WERI-Rb-1 (cell line): ENCODE measurements around the gene RUNX2.

Experiments used
- DNase-seq: peaks from one replicate; pipeline ENCODE4 v3.0.0-alpha.2; 2020
- H3K27ac ChIP-seq: fragments of 250-450 bp; sonication (Bioruptor Pico); 2 replicates; pipeline ENCODE4 v1.5.1; 2020; ENCODE audit warnings: mild to moderate bottlenecking, moderate library complexity
- H3K27me3 ChIP-seq: fragments of 250-450 bp; sonication (Bioruptor Pico); 2 replicates; pipeline ENCODE4 v1.5.1; 2021; ENCODE audit warnings: mild to moderate bottlenecking, low read depth, moderate library complexity; ENCODE audit not compliant: insufficient read depth, severe bottlenecking
- H3K36me3 ChIP-seq: fragments of 250-450 bp; sonication (Bioruptor Pico); 2 replicates; pipeline ENCODE4 v1.5.1; 2020; ENCODE audit warnings: mild to moderate bottlenecking, moderate library complexity
- H3K4me3 ChIP-seq: 2 replicates; pipeline ENCODE4 v1.5.1; 2011; ENCODE audit warnings: low read depth, mild to moderate bottlenecking, control low read depth, low read length
- H3K9me3 ChIP-seq: fragments of 250-450 bp; sonication (Bioruptor Pico); 2 replicates; pipeline ENCODE4 v1.5.1; 2021; ENCODE audit warnings: mild to moderate bottlenecking, moderate library complexity; ENCODE audit not compliant: severe bottlenecking
- TF ChIP-seq, protein P1 (sequence below): IDR thresholded peaks from 2 replicates; pipeline ENCODE4 v1.5.1; 2011; ENCODE audit warnings: low read depth, mild to moderate bottlenecking, control low read depth, inconsistent platforms, low read length

RUNX2 gene

DNA sequence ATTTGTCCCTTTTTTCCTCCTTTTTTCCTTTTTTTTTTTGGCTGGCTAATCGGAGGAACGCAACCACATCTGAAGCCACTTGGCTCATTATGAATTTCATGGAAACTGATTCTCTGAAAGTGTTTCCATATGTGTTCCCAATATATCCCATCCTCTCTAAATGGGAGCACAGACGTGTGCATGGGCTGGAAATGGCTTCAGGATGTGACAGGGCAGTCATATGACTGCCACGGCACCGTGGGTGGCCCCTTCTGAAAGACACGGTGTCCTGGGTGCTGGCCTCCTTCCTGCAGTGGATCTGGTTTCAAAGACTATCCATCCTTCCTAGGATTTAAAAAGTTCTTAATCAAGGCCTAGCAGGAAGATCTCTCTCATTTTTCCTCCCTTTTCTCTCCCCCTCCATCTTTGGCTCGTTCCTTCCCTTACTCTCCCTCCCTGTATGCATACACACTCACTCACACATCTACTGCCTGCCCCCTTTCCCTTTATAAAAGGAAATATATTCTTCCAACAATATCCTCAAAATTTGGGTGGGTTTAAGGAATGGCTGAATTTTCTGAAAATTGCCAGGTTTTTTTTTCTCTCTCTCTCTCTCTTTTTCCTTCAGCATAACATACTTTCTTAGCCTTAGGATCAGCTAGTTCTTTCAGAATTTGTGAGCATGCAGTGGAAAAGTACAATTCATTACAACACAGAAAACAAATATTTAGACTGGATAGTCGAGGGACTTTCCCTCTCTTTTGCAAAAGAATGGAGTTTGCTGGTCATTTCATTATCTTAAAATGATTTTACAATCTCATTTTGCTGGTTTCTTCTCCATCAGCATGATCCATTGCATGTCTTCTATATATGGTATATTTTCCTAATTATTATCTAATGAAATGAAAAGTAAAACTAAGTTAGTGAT is 210.8 kb downstream of the RUNX2 start:
- H3K27ac ChIP-seq = no peak overlapping the region
- TF ChIP-seq, protein P1, sequence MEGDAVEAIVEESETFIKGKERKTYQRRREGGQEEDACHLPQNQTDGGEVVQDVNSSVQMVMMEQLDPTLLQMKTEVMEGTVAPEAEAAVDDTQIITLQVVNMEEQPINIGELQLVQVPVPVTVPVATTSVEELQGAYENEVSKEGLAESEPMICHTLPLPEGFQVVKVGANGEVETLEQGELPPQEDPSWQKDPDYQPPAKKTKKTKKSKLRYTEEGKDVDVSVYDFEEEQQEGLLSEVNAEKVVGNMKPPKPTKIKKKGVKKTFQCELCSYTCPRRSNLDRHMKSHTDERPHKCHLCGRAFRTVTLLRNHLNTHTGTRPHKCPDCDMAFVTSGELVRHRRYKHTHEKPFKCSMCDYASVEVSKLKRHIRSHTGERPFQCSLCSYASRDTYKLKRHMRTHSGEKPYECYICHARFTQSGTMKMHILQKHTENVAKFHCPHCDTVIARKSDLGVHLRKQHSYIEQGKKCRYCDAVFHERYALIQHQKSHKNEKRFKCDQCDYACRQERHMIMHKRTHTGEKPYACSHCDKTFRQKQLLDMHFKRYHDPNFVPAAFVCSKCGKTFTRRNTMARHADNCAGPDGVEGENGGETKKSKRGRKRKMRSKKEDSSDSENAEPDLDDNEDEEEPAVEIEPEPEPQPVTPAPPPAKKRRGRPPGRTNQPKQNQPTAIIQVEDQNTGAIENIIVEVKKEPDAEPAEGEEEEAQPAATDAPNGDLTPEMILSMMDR = no peak

DNA sequence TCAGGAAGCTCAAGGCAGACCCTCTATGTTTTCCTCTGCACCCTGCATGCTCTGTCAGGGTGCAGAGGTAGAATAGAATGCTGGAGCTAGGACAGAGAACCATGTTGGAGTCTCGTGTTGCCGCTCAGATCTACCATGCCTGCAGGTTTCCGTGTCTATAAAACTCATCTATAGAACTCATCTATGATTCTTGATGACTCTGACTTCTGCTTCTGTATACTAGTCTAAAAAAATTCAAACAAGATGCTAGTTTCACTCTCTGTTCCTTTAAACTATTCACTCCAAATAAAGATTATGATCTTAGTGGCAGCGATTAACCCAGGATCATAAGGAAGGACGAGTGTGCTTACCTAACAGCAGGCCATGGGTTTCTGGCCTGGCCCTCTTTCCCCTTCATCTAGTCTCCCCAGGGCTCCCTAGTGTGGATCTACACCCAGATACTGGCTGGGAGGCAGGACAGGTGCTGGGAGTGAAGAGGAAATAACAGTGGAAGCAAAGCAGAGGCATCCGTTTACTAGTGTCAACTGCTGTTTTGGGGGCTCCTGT is 212.3 kb downstream of the RUNX2 start:
- no peaks in the 10 kb centered on the region for H3K36me3 ChIP-seq
- TF ChIP-seq, protein P1 = no peak
- no peak for DNase-seq

More for the DNA sequence above, 210.8 kb downstream of the RUNX2 start:
- no peak for DNase-seq
- no peak overlapping the region for H3K4me3 ChIP-seq
- no peaks in the 10 kb centered on the region for H3K27me3 ChIP-seq
- H3K36me3 ChIP-seq = no peaks in the 10 kb centered on the region
- H3K9me3 ChIP-seq = no peaks in the 10 kb centered on the region

DNA sequence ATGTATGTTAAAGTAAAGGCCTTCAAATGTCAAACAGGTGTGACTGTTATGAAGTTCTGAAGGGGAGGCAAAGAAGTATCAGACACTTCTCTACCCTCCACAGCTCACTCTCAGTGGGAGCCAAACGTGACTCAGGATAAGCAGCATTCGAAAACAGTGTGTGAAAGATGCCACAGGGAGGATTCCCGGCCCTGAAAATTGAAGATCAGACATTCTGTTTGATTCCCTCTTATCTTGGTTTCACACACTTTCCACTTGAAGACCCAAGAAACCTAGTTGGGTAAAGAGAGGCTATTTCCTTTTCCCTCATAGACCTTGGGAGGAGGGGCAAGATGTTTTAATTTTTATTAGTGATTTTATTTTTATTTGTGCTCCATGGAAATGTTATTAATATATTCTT is 213.8 kb downstream of the RUNX2 start:
- no peaks in the 10 kb centered on the region for H3K36me3 ChIP-seq
- no peak for DNase-seq
- H3K9me3 ChIP-seq = no peaks in the 10 kb centered on the region
- H3K27ac ChIP-seq = no peak overlapping the region
- H3K4me3 ChIP-seq = no peak overlapping the region
- TF ChIP-seq, protein P1 = no peak
- H3K27me3 ChIP-seq = no peaks in the 10 kb centered on the region

More for the DNA sequence above, 212.3 kb downstream of the RUNX2 start:
- Histone ChIP-seq H3K27me3 (no peaks in the 10 kb centered on the region), H3K4me3 (no peak overlapping the region), H3K9me3 (no peaks in the 10 kb centered on the region), H3K27ac (no peak overlapping the region)

DNA sequence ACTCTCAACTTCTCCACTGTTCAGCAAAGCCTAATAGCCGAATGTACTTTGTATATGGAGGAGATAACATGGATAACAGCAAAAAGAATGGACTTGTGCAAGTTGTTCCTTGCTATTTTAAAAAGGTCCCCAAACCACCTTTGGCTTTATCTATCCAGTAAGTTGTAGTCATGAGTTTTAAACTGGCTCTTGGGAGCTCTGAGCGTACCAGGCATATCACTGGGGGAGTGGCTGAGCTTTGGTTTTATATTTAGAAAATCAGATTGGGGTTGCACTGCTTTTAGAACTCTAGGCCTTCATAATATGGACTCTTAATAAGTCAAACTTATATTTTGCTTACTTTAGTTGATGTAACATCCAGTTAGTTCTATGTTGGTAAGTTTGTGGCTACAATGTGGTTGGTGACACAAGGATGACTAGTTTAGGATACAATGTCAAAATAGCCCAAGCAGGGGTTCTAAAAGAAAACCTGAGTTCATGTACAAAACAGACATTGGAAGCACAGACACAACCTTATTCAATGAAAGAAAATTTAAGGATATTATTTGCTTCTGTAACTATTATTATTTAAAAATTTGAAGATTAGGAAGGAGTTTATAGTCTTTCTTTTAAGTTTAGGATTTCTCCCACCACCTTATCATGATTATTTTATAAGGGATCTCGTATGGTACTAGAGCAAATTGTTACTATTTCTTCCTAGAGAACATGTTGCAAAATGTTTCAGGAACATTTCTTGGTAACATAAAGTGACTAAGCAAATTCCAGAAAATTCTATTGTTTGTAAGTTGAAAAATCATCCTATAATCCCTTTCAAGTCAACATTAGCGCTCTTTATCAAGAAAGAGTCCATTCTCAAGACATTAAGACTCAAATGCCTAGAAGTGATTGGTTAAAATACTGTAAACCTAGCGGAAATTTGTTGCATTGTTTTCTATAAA is 215.4 kb downstream of the RUNX2 start:
- Histone ChIP-seq H3K4me3 (no peak overlapping the region), H3K36me3 (no peaks in the 10 kb centered on the region), H3K9me3 (no peaks in the 10 kb centered on the region), H3K27me3 (no peaks in the 10 kb centered on the region), H3K27ac (no peak overlapping the region)
- no peak for DNase-seq
- TF ChIP-seq, protein P1 = no peak

DNA sequence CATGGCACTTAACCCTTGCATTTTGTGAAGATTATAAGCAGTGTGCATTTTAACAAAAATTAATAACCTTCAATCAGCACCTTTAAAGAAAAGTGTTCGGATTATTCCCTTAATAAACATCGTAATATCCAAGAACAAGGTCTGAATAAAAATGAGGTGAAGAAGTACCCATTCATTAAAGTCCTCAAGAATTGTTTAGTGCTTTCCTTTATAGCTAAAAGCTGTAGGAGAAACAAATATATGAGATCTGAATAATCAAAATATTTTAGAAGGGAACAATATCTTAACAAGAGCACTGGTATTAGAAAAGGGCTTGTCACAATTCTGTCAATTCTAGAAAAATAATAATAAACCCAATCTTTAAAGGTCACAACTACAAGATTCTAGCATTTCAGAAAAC is 217.3 kb downstream of the RUNX2 start:
- no peak overlapping the region for H3K4me3 ChIP-seq
- DNase-seq = no peak
- TF ChIP-seq, protein P1 = no peak
- no peaks in the 10 kb centered on the region for H3K9me3 ChIP-seq
- H3K27me3 ChIP-seq = no peaks in the 10 kb centered on the region
- no peak overlapping the region for H3K27ac ChIP-seq
- H3K36me3 ChIP-seq = no peaks in the 10 kb centered on the region
